ENCODE measurements around the gene YAP1.

YAP1 gene

GRCh38 chr11:102171101-102171500 is 60.9 kb downstream of the YAP1 start:
- no peaks in the 10 kb centered on the region for H3K9me3 ChIP-seq (ENCODE audit: control insufficient read depth, insufficient read depth, low read length)
- no peak overlapping the region for H3K4me2 ChIP-seq (ENCODE audit: low read length)
- TF ChIP-seq, protein P1, sequence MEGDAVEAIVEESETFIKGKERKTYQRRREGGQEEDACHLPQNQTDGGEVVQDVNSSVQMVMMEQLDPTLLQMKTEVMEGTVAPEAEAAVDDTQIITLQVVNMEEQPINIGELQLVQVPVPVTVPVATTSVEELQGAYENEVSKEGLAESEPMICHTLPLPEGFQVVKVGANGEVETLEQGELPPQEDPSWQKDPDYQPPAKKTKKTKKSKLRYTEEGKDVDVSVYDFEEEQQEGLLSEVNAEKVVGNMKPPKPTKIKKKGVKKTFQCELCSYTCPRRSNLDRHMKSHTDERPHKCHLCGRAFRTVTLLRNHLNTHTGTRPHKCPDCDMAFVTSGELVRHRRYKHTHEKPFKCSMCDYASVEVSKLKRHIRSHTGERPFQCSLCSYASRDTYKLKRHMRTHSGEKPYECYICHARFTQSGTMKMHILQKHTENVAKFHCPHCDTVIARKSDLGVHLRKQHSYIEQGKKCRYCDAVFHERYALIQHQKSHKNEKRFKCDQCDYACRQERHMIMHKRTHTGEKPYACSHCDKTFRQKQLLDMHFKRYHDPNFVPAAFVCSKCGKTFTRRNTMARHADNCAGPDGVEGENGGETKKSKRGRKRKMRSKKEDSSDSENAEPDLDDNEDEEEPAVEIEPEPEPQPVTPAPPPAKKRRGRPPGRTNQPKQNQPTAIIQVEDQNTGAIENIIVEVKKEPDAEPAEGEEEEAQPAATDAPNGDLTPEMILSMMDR (IDR thresholded peaks at IDR 0.05; ENCODE audit: low read depth, low read length, poor library complexity, severe bottlenecking), result no peak
- no peak for TF ChIP-seq EZH2phosphoT487 (IDR thresholded peaks at IDR 0.05; ENCODE audit: borderline replicate concordance, low read length)
- no peaks in the 10 kb centered on the region for H3K79me2 ChIP-seq (ENCODE audit: control insufficient read depth, low read length)
- no peaks in the 10 kb centered on the region for H3K9me2 ChIP-seq (replicated peaks; ENCODE audit: control insufficient read depth, low read length)
- no peaks in the 10 kb centered on the region for H4K20me1 ChIP-seq (ENCODE audit: control insufficient read depth, insufficient read depth, low read depth, low read length)
- no peaks in the 10 kb centered on the region for H3F3A ChIP-seq (ENCODE audit: control insufficient read depth, insufficient read depth)
- H3K36me3 ChIP-seq (ENCODE audit: control insufficient read depth, low read length), result no peaks in the 10 kb centered on the region
- no peaks in the 10 kb centered on the region for H3K4me1 ChIP-seq (ENCODE audit: control insufficient read depth, low read length)
- no peak overlapping the region for H3K4me3 ChIP-seq (ENCODE audit: low read length)
- H3K27me3 ChIP-seq (ENCODE audit: control insufficient read depth, low read length), result peaks cover 4% of the 10 kb centered on the region; the same call in 1 of the 2 replicates
- no peak overlapping the region for H3K27ac ChIP-seq (ENCODE audit: low read depth, low read length)

DNA sequence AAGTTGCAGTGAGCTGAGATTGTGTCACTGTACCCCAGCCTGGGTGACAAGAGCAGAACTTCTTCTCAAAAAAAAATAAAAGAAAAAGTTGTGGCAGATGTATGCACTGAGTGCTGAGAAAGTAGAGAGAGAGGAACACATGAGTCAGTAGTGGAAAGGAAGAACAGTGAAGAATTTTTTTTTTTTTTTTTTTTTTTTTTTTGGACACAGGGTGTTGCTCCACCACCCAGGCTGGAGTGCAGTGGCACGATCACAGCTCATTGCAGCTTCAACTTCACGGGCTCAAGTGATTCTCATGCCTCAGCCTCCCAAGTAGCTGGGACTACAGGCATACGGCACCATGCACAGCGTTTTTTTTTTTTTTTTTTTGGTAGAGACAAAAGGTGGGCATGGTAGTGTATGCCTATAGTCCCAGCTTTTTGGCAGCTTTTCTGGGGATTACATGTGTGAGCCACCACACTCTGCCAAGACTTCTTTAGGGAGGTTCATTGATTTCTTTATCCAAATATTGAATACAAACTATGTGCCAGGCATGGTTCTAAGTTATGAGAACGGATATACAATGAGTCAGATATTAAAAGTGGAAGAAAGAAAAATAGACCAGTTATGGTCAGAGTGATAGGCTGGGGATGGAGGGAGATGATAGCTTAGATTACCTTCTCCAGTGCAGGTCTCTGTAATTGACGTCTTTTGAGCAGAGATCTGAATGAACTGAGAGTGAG is 62.0 kb downstream of the YAP1 start:
- H3K4me3 ChIP-seq (ENCODE audit: low read length), result no peak overlapping the region
- H3K79me2 ChIP-seq (ENCODE audit: control insufficient read depth, low read length), result no peaks in the 10 kb centered on the region
- H3K9me2 ChIP-seq (replicated peaks; ENCODE audit: control insufficient read depth, low read length), result no peaks in the 10 kb centered on the region
- peaks cover 4% of the 10 kb centered on the region; the same call in 1 of the 2 replicates for H3K27me3 ChIP-seq (ENCODE audit: control insufficient read depth, low read length)
- H3K9me3 ChIP-seq (ENCODE audit: control insufficient read depth, insufficient read depth, low read length), result no peaks in the 10 kb centered on the region
- H4K20me1 ChIP-seq (ENCODE audit: control insufficient read depth, insufficient read depth, low read depth, low read length), result no peaks in the 10 kb centered on the region
- no peak for TF ChIP-seq EZH2phosphoT487 (IDR thresholded peaks at IDR 0.05; ENCODE audit: borderline replicate concordance, low read length)
- TF ChIP-seq, protein P1 (IDR thresholded peaks at IDR 0.05; ENCODE audit: low read depth, low read length, poor library complexity, severe bottlenecking), result no peak
- H3K27ac ChIP-seq (ENCODE audit: low read depth, low read length), result no peak overlapping the region
- H3K4me1 ChIP-seq (ENCODE audit: control insufficient read depth, low read length), result no peaks in the 10 kb centered on the region
- no peaks in the 10 kb centered on the region for H3F3A ChIP-seq (ENCODE audit: control insufficient read depth, insufficient read depth)
- H3K36me3 ChIP-seq (ENCODE audit: control insufficient read depth, low read length), result no peaks in the 10 kb centered on the region
- H3K4me2 ChIP-seq (ENCODE audit: low read length), result no peak overlapping the region

- no peaks in the 10 kb centered on the region for H3K9me2 ChIP-seq (replicated peaks; ENCODE audit: control insufficient read depth, low read length)
- TF ChIP-seq, protein P1 (IDR thresholded peaks at IDR 0.05; ENCODE audit: low read depth, low read length, poor library complexity, severe bottlenecking), result no peak
- no peak for TF ChIP-seq EZH2phosphoT487 (IDR thresholded peaks at IDR 0.05; ENCODE audit: borderline replicate concordance, low read length)
- no peaks in the 10 kb centered on the region for H3F3A ChIP-seq (ENCODE audit: control insufficient read depth, insufficient read depth)
- no peaks in the 10 kb centered on the region for H3K27me3 ChIP-seq (ENCODE audit: control insufficient read depth, low read length)
- no peaks in the 10 kb centered on the region for H3K4me1 ChIP-seq (ENCODE audit: control insufficient read depth, low read length)
- H3K4me3 ChIP-seq (ENCODE audit: low read length), result no peak overlapping the region
- no peaks in the 10 kb centered on the region for H3K9me3 ChIP-seq (ENCODE audit: control insufficient read depth, insufficient read depth, low read length)
- no peaks in the 10 kb centered on the region for H4K20me1 ChIP-seq (ENCODE audit: control insufficient read depth, insufficient read depth, low read depth, low read length)
- no peaks in the 10 kb centered on the region for H3K36me3 ChIP-seq (ENCODE audit: control insufficient read depth, low read length)
- no peak overlapping the region for H3K27ac ChIP-seq (ENCODE audit: low read depth, low read length)
- no peaks in the 10 kb centered on the region for H3K79me2 ChIP-seq (ENCODE audit: control insufficient read depth, low read length)
- H3K4me2 ChIP-seq (ENCODE audit: low read length), result no peak overlapping the region
Observed at GRCh38 chr11:102177126-102177525, 66.9 kb downstream of the YAP1 start.
